A673 (cell line): ENCODE data around the gene ZNF202.

Source experiments
- EZH2 ChIP-seq: fragments of 200-600 bp; sonication (generic); IDR thresholded peaks from 2 replicates; pipeline ENCODE4 v1.6.1; 2017; ENCODE audit warnings: borderline replicate concordance, low read depth, mild to moderate bottlenecking, mixed read lengths, antibody characterized with exemption, low read length; ENCODE audit not compliant: poor library complexity, severe bottlenecking
- TF ChIP-seq, protein P1 (sequence below): fragments of 300-800, 200-600 bp; sonication (generic); conservative IDR thresholded peaks from 2 replicates; pipeline ENCODE4 v1.5.1; 2017; ENCODE audit warnings: low read depth, mild to moderate bottlenecking, antibody characterized with exemption, low read length, moderate library complexity, mixed read lengths

GRCh38 chr11:123771664-123772063, 30.2 kb upstream of the ZNF202 start:
- TF ChIP-seq, protein P1, sequence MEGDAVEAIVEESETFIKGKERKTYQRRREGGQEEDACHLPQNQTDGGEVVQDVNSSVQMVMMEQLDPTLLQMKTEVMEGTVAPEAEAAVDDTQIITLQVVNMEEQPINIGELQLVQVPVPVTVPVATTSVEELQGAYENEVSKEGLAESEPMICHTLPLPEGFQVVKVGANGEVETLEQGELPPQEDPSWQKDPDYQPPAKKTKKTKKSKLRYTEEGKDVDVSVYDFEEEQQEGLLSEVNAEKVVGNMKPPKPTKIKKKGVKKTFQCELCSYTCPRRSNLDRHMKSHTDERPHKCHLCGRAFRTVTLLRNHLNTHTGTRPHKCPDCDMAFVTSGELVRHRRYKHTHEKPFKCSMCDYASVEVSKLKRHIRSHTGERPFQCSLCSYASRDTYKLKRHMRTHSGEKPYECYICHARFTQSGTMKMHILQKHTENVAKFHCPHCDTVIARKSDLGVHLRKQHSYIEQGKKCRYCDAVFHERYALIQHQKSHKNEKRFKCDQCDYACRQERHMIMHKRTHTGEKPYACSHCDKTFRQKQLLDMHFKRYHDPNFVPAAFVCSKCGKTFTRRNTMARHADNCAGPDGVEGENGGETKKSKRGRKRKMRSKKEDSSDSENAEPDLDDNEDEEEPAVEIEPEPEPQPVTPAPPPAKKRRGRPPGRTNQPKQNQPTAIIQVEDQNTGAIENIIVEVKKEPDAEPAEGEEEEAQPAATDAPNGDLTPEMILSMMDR: no peak
- TF ChIP-seq EZH2: no peak
